Right atrium auricular region (tissue), 2 donors: ENCODE data around the gene INPP5A. TPM values are rescaled to one million over a fixed set of nuclear protein-coding genes. Genes with fewer than 3 reads are reported as not detected.

Experiments used
- DNase-seq: peaks from one replicate; pipeline ENCODE4 v3.0.0-alpha.2; 2019; ENCODE audit warnings: low spot score
- H3K27ac ChIP-seq, 2 donors: fragments of 200-600 bp; sonication (generic); 1 replicate in 1 of 2; 2 replicates in 1 of 2; pipeline ENCODE4 v1.5.1; 2016 to 2019
- H3K27me3 ChIP-seq, 2 donors: fragments of 200-600 bp; sonication (generic); one replicate each; pipeline versions ENCODE4 v1.5.1 to v1.6.0; 2017 to 2019
- H3K36me3 ChIP-seq: fragments of 200-600 bp; sonication (generic); one replicate; pipeline ENCODE4 v1.5.1; 2016
- H3K4me1 ChIP-seq, 2 donors: fragments of 200-600 bp; sonication (generic); one replicate each; pipeline versions ENCODE4 v1.5.1 to v1.6.0; 2017 to 2019
- H3K4me3 ChIP-seq, 2 donors: fragments of 200-600 bp; sonication (generic); 1 replicate in 1 of 2; 2 replicates in 1 of 2; pipeline ENCODE4 v1.5.1; 2017 to 2019; ENCODE audit warnings: mild to moderate bottlenecking in 1 of 2, moderate library complexity in 1 of 2
- H3K9me3 ChIP-seq, 2 donors: fragments of 200-600 bp; sonication (generic); one replicate each; pipeline ENCODE4 v1.5.1; 2019
- CTCF ChIP-seq, 2 donors: fragments of 200-600 bp; sonication (generic); IDR thresholded peaks; one replicate each; pipeline ENCODE4 v1.5.1; 2019; ENCODE audit warnings: antibody characterized with exemption in 2 of 2
- total RNA-seq, 2 donors: library from RNA; depleted of rRNA; stranded (reverse); fragments of >200 nt; gene quantifications; one replicate each; pipeline ENCODE4 v1.1.0, GENCODE V29; 2016

INPP5A gene
- total RNA-seq, 2 donors from 2014 or later, result 116 to 143 TPM

- H3K27me3 ChIP-seq, result no peaks in the 10 kb centered on the region
- no peaks in the 10 kb centered on the region for H3K9me3 ChIP-seq
- H3K36me3 ChIP-seq, result no peaks in the 10 kb centered on the region
- H3K4me1 ChIP-seq, result peaks cover 0 to 66% of the 10 kb centered on the region in 2 donors
- TF ChIP-seq CTCF (IDR thresholded peaks at IDR 0.05), result no peak
- no peak overlapping the region for H3K27ac ChIP-seq
- no peak overlapping the region for H3K4me3 ChIP-seq
- no peak for DNase-seq
Observed at GRCh38 chr10:132554991-132555647, 17.5 kb downstream of the INPP5A start.

- peaks cover 0 to 63% of the 10 kb centered on the region in 2 donors for H3K4me1 ChIP-seq
- no peak for DNase-seq
Observed at GRCh38 chr10:132555648-132556575, 18.3 kb downstream of the INPP5A start.

GRCh38 chr10:132556994-132557441, 19.4 kb downstream of the INPP5A start:
- H3K27me3 ChIP-seq, result no peaks in the 10 kb centered on the region
- H3K4me3 ChIP-seq, result no peak overlapping the region
- H3K27ac ChIP-seq, result no peak overlapping the region
- no peaks in the 10 kb centered on the region for H3K9me3 ChIP-seq
- DNase-seq, result no peak
- no peaks in the 10 kb centered on the region for H3K36me3 ChIP-seq
- H3K4me1 ChIP-seq, result peaks cover 0 to 59% of the 10 kb centered on the region in 2 donors
- no peak for TF ChIP-seq CTCF (IDR thresholded peaks at IDR 0.05)

More at GRCh38 chr10:132555648-132556575, 18.3 kb downstream of the INPP5A start:
- H3K27ac ChIP-seq, result no peak overlapping the region
- no peak for TF ChIP-seq CTCF (IDR thresholded peaks at IDR 0.05)
- no peaks in the 10 kb centered on the region for H3K36me3 ChIP-seq
- no peaks in the 10 kb centered on the region for H3K9me3 ChIP-seq
- H3K4me3 ChIP-seq, result no peak overlapping the region
- H3K27me3 ChIP-seq, result no peaks in the 10 kb centered on the region

- DNase-seq, result no peak
- Histone ChIP-seq H3K36me3 (no peaks in the 10 kb centered on the region), H3K9me3 (no peaks in the 10 kb centered on the region), H3K27ac (no peak overlapping the region), H3K27me3 (no peaks in the 10 kb centered on the region), H3K4me1 (peaks cover 0 to 64% of the 10 kb centered on the region in 2 donors), H3K4me3 (no peak overlapping the region)
- TF ChIP-seq CTCF (IDR thresholded peaks at IDR 0.05), result no peak
Observed at GRCh38 chr10:132557696-132558515, 20.3 kb downstream of the INPP5A start.

GRCh38 chr10:132558516-132559413, 21.2 kb downstream of the INPP5A start:
- H3K27me3 ChIP-seq, result no peaks in the 10 kb centered on the region
- H3K9me3 ChIP-seq, result no peaks in the 10 kb centered on the region
- no peak for TF ChIP-seq CTCF (IDR thresholded peaks at IDR 0.05)

More at GRCh38 chr10:132558516-132559413, 21.2 kb downstream of the INPP5A start:
- H3K36me3 ChIP-seq, result no peaks in the 10 kb centered on the region
- DNase-seq, result no peak
- H3K4me1 ChIP-seq, result peaks cover 0 to 64% of the 10 kb centered on the region in 2 donors
- no peak overlapping the region for H3K27ac ChIP-seq
- H3K4me3 ChIP-seq, result no peak overlapping the region
